PFSK-1 (cell line): ENCODE data around the gene STIM2.

ENCODE experiments used
- FOXP2 ChIP-seq: optimal IDR thresholded peaks from 2 replicates; pipeline ENCODE3; 2011; ENCODE audit warnings: borderline replicate concordance, control low read depth, inconsistent platforms; ENCODE audit not compliant: insufficient read depth; ENCODE audit errors: extremely low read length, extremely low read depth
- POLR2AphosphoS5 ChIP-seq: IDR thresholded peaks from 2 replicates; pipeline ENCODE4 v1.6.1; 2012; ENCODE audit warnings: low read depth, mild to moderate bottlenecking, control low read depth, low read length, moderate library complexity
- REST ChIP-seq, 2 experiments: IDR thresholded peaks; 2 replicates each; pipeline versions ENCODE4 v1.6.1 to v1.8.0; 2011 to 2012; ENCODE audit warnings: low read depth in 2 of 2, low read length in 2 of 2, control low read depth in 1 of 2, inconsistent platforms in 1 of 2, mild to moderate bottlenecking in 1 of 2, moderate library complexity in 1 of 2; ENCODE audit not compliant: insufficient read depth in 1 of 2
- SIN3A ChIP-seq: IDR thresholded peaks from 2 replicates; pipeline ENCODE4 v1.6.1; 2012; ENCODE audit warnings: mild to moderate bottlenecking, low read length, moderate library complexity, borderline replicate concordance; ENCODE audit not compliant: insufficient read depth
- TAF1 ChIP-seq: IDR thresholded peaks from 2 replicates; pipeline ENCODE4 v1.6.1; 2012; ENCODE audit warnings: low read length, control low read depth, borderline replicate concordance; ENCODE audit not compliant: insufficient read depth

- TF ChIP-seq TAF1 (no peak), REST (IDR thresholded peaks at IDR 0.05; ENCODE audit: insufficient read depth in 1 of 2, low read depth in 2 of 2, low read length in 2 of 2) (no peak), POLR2AphosphoS5 (no peak), FOXP2 (no peak), SIN3A (no peak)
Measured at GRCh38 chr4:27042411-27042810, 181.8 kb downstream of the STIM2 start.
